Measurements from ENCODE around the gene PLSCR2. TPM values are rescaled to one million over a fixed set of nuclear protein-coding genes. Genes with fewer than 3 reads are reported as not detected.
"Not testable (repeated sequence)": the region's sequence is repeated elsewhere in the genome, so short reads cannot be mapped to it uniquely, and the experiment has no call there.

The PLSCR2 gene, protein sequence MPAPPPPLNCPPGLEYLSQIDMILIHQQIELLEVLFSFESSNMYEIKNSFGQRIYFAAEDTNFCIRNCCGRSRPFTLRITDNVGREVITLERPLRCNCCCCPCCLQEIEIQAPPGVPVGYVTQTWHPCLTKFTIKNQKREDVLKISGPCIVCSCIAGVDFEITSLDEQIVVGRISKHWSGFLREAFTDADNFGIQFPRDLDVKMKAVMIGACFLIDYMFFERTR
- 0.71 TPM for total RNA-seq

DNA sequence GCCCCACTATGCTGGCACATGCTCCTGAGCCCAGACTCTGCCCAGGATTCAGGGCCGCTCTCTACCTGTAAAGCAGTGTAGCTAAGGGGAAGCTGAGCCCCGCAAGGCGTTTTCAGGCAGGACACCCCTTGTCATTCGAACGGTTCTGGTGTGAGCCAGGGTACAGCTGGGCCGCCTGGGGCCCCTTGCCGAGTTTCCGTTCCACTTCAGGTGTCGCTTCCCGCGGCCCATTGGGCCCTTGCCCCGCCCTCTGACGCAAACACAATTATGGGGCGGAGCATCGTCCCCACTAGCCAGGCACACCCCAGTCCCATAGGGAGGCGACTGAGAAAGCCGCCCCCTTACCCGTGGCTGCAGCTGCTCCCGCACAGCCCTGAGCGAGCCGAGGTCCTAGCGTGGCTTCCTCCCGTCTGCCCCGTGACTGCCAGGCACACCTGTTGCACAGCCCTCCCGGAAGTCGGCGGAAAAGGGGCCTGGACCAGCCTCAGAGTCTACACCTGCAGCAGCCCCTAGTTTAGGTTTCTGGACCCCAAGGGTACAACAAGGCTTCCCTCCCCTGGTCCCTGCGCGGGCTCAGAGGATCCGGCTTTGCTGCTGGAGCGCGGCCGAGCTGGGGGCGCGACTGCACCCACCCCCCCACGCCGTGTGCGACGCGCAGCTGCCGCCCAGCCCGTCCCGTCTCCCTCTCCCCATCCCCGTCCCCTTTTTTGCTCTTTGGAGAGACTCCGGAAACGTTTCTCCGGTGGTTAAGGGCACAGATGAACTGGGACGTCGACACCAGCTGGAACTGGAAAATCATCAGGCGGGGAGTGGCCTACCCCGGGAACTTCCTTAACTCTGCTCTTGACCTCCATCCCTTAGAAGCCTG, at the start of gene PLSCR2:
Gene PLSCR2, minus strand, starts transcription at position 412 of the 868 bp plus-strand sequence. CDS start 9,657 bp downstream, outside the sequence.
- intact Hi-C loops (cut with DNase I): no loop called here
- DNase-seq (ENCODE audit: low spot score) (peak; percentile 78), ATAC-seq (peak; percentile 96)

DNA sequence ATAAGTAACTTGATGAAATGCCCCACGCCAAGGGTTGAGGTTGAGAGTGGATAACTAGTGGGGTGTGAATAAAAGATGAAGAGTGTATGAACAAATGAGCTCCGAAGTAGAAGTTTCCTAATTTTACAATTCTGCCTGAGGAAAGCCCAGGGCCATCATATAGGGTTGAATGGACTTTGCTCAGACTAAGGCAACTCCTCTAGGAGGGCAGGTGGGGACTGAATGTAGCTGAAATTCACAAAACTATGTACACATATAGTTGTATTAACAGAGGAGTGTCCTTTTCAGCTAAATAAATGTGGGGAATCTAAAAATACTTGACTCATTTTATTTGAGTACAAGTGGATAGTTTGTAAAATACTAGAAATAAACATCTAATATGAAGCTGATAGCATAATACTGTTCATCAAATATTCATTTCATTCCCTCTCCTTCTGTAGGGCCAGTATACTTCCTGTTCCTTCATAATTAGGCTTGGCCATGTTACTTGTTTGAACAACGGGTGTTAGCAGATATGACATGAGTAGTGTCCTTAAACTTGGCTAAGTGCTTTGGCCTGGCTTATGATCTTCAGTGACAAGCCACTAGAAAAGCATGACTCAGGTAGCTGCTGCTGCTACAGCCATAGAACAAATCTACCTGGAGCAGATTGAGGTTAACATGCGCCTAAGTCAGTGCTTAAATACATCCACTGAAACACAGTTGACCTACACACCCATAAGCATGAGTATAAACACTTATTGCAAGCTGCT, 48.5 kb upstream of the PLSCR2 start:
- intact Hi-C loops (cut with DNase I): no loop called here
- ATAC-seq (no peak), DNase-seq (ENCODE audit: low spot score) (no peak)

DNA sequence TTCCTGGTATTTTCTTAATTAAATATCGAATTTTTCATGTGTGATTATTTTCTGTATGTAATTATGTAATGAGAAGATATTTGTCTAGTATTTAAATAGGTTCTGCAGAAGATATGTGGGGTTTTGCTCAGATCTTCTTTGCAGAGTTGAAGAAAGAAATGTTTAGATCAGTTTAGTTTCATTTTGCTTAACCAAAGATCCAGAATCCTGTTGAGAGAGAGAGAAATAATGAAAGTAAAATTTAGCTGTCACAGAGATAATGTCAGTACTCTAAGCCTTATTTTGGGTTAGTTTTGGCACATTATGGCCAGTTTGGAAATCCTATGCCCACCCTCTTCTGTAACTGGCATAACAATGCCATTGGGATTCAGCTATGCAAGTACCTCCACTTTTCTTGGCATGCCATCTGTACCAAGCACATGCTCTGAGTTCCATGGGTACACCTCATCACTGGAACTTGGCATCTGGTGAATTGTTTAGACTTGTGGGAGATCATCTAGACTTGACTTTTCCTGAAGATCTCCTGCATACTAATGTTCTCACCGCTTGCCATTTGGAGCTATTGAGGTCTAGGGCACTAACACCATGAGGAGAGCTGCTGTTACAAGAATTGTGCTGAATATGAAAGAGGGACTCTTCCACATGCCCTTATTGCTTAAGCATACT, 44.2 kb upstream of the PLSCR2 start:
- ATAC-seq: no peak
- intact Hi-C loops (cut with DNase I): no loop called here

DNA sequence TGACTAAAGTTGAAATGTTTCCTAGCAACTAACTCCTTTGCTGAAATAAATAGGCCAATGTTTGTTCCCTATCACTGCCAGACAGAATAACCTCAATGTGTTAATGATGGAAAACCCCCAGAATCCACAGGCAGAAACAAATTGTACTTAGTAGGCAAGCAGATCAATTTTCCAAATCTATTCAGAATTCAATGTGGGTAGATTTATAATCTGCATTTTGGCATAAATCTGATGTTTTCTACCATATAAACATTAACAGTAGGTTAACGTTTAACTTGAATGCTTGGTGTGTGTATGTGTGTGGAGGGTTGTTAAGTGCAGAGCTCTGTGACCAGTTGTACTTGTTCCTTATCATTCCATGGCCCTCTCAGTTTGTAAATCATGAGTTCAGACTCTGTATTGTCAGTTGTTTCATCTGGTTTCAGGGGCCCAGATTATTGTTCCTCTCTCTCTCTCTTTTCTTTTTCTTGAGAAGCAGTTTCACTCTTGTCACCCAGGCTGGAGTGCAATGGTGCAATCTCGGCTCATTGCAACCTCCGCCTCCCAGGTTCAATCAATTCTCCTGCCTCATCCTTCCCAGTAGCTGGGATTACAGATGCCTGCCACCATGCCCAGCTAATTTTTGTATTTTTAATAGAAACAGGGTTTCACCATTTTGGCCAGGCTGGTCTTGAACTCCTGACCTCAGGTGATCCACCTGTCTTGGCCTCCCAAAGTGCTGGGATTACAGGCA, 42.2 kb upstream of the PLSCR2 start:
- ATAC-seq: no peak
- no peak for DNase-seq (ENCODE audit: low spot score)
- intact Hi-C loops (cut with DNase I): no loop called here

More for the DNA sequence above, 44.2 kb upstream of the PLSCR2 start:
- DNase-seq (ENCODE audit: low spot score): no peak

DNA sequence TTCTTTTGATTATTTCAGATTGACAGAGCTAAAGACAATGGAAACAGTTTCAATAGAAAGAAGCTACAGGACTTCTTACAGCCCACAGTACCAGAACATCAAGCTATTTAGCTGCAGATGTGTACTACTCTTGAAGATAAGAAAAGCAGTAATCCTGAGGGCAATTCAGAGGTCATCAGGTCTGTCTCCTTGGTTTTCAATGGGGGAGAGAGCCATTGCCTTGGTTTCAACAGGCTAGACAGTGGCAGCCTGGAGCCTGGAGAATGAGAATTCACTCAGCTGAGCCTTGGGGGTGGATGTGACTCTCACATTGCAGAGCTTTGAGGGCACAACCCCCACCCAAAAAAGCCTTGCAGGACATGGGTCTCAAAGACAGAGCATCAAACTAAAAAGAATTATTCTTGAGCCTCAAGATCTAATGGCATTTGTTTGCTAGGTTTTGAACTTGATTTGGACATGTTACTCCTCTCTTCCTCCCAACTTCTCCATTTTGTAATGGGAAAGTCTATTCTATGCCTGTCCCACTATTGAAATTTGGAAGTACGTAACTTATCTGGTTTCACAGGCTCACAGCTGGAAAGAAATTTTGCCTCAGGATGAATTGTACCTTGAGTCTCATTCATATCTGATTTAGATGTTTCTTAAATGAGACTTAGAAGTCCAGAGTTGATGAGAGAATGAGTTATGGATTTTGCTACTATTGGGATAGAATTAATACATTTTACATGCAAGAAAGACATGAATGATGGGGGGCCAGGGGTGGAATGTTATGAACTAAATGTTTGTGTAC, 38.2 kb upstream of the PLSCR2 start:
- intact Hi-C loops (cut with DNase I): no loop called here
- DNase-seq (ENCODE audit: low spot score): no peak
- no peak for ATAC-seq

DNA sequence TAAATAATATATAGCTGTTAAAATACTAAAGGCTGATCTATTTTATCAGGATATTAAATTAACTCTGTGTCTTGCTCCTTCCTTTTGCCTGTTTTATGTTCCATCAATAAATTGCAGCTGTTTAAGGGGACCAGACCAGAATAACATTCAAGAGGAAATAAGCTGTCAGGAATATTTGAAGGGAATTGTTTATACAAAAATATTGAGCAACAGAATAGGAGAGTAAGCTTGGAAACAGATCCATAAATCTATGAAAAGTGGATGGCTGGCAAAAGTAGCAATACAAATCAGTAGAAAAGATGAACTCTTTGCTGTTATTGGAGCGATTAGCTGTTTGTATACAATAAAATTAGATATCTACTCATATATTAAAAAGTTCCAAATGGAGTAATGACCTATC, 36.2 kb upstream of the PLSCR2 start:
- ATAC-seq (peak; percentile 58), DNase-seq (ENCODE audit: low spot score) (no peak)

DNA sequence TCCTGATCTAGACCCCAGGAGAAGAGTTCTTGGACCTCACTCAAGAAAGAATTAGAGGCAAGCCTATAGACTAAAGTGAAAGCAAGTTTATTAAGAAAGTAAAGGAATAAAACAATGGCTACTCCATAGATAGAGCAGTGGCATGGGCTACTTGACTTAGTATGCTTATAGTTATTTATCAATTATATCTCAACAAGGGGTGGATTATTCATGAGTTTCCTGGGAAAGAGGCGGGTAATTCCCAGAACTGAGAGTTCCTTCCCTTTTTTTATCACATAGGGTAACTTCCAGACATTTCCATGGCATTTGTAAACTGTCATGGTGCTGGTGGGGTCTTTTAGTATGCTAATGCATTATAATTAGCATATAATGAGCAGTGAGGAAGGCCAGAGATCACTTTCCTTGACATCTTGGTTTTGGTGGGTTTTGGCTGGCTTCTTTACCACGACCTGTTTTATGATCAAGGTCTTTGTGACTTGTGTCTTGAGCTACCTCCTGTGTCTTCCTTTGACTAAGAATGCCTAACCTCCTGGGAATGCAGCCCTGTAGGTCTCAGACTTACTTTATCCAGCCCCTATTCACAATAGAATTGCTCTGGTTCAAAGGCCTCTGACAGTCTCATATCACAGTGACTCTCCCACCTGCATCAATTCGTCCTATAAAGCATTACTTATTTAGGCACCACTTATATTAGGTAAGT, 35.3 kb upstream of the PLSCR2 start:
- intact Hi-C loops (cut with DNase I): no loop called here
- no peak for DNase-seq (ENCODE audit: low spot score)

More for the DNA sequence above, 36.2 kb upstream of the PLSCR2 start:
- intact Hi-C loops (cut with DNase I): no loop called here

DNA sequence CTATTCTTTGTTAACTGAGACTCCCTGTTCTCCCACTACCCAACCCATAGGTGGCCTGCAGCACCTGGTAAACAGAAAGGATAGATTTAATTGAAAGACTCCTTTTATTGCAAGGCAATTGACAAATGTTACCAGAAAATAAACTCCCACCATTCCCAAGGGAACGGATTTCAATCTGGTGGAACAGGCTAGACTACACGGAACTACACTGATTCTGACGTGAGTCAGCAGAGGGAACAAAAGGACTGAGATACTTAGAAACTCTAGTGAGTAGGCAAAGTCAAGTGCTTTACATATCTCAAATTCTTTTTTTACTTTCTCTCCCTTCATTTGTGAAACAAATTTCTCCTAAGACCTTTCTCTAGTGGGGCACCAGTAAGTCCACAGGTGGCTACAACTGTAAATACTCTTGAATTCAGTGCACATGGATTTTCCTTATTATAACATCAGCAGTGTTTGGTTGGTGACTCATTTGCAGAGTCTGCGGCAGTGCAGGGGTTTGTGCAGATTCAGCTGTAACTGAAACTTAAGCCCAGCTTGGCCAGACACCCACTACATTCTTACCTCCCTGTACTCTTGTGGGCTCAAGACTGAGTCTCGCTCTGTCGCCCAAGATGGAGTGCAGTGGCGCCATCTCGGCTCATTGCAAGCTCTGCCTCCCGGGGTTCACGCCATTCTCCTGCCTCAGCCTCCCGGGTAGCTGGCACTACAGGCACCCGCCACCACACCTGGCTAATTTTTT, 34.3 kb upstream of the PLSCR2 start:
- intact Hi-C loops (cut with DNase I): no loop called here
- DNase-seq (ENCODE audit: low spot score): no peak
- ATAC-seq: no peak

More for the DNA sequence above, 35.3 kb upstream of the PLSCR2 start:
- ATAC-seq: no peak

DNA sequence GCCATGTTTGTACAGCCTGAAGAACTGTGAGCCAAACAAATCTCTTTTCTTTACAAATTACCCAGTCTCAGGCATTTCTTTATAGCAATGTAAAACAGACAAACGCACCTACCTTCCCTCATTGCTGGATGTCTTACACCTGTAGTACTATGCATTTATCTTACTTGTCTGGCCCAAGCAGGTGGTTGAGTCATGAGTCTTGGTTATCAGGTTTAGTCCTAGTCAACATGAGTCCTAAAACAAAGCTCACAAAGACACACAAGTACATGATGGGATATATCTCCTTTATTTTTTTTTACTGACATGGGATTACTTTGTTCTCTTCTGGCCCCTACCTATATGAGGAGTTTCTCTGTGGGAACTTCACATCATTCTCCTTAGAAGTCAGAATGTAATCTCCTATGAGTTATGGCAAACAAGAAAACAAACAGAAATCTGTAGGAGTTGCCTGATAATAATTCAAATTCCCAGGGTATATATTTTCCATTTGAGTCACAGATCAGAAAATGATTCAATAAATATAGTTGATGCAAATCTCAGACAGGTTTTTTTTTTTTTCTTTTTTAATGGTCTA, 33.6 kb upstream of the PLSCR2 start:
- ATAC-seq (no peak), DNase-seq (ENCODE audit: low spot score) (no peak)
- intact Hi-C loops (cut with DNase I): no loop called here

DNA sequence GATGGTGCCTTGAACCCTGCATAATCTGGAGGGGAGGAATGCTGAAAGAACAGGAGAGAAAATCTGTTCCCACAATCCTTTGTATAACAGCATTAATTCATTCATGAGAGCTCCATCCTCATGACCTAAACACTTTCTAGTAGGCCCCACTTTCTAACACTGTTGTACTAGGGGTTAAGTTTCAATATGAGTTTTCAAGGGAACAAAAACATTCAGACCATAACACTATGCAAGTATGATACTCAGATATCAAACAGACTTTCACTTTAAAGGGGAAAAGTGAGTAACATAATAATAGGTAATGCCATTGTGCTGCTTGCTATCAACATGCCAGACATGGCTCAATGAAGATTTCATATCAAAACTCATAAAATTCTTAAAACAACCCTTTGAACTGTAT, 32.4 kb upstream of the PLSCR2 start:
- DNase-seq (ENCODE audit: low spot score) (no peak), ATAC-seq (no peak)
- intact Hi-C loops (cut with DNase I): no loop called here

DNA sequence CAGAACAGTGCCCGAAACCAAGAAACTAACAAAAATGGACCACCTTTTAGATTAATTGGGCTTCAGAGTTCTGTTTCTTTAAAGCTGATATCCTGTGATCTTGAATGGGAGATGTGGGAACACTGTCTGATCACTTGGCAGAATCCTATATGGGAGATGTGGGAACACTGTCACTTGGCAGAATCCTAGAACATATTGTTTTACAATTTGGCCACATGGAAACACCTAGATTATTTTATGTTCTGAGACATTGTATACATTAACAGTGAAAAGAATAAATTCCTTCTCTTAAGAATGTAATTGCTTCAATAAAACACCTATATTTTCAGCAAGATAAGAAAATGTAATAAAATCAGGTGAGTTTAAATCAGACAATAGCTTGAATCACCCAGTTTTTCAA, 30.3 kb upstream of the PLSCR2 start:
- DNase-seq (ENCODE audit: low spot score) (no peak), ATAC-seq (no peak)
- intact Hi-C loops (cut with DNase I): no loop called here

DNA sequence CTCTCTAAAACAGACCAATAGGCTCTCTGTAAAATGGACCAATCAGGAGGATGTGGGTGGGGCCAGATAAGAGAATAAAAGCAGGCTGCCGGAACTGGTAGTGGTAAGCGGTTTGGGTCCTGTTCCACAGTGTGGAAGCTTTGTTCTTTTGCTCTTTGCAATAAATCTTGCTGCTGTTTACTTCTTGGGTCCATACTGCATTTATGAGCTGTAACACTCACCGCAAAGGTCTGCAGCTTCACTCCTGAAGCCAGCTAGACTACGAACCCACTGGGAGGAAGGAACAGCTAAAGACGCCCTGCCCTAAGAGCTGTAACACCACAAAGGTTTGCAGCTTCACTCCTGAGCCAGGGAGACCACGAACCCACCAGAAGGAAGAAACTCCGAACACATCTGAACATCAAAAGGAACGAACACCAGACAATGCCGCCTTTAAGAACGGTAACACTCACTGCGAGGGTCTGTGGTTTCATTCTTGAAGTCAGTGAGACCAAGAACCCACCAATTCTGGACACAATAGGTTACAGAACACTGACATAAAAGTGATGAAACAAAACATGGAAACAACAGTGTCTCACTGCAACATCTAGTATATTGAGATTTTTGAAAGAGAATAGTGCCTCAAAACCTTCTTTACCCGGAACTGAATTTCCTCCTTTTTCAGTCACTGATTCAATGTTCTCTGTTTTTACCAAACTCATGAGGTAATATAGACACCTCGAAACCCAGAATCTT, 28.8 kb upstream of the PLSCR2 start:
- intact Hi-C loops (cut with DNase I): no loop called here
- DNase-seq (ENCODE audit: low spot score) (no peak), ATAC-seq (no peak)

DNA sequence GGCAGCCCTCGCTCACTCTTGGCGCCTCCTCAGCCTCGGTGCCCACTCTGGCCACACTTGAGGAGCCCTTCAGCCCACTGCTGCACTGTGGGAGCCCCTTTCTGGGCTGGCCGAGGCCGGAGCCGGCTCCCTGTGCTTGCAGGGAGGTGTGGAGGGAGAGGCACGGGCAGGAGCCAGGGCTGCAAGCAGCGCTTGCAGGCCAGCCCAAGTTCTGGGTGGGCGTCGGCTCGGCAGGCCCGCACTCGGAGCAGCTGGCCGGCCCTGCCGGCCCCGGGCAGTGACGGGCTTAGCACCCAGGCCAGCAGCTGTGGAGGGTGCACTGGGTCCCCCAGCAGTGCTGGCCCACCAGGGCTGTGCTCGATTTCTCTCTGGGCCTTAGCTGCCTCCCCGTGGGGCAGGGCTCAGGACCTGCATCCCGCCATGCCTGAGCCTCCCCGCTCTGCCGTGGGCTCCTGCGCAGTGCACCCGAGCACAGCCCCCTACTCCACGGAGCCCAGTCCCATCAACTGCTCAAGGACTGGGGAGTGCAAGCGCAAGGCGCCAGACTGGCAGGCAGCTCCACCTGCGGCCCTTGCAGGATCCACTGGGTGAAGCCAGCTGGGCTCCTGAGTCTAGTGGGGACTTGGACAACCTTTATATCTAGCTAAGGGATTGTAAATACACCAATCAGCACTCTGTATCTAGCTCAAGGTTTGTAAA, 27.9 kb upstream of the PLSCR2 start:
- intact Hi-C loops (cut with DNase I); DNase-seq (ENCODE audit: low spot score); ATAC-seq: not testable (repeated sequence)

DNA sequence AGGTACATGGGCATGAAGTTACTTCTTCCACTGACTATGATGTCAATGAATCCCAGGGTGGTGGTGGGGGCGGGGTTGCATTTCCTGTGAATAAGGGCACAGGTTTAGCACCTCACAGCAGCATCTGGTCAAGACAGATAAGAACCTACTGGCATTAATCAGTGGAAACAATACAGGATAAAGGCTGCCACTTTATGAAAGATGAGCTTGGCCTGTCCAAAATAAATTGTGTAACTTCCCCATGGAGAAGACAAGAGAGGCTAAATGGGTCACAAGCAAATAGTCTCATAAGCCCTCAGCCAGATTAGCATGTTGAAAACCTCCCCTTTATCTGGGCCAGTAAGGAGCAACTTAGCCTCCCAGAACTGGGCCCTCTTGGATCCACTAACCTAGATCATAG, 27.4 kb upstream of the PLSCR2 start:
- DNase-seq (ENCODE audit: low spot score) (no peak), ATAC-seq (no peak)
- intact Hi-C loops (cut with DNase I): no loop called here

DNA sequence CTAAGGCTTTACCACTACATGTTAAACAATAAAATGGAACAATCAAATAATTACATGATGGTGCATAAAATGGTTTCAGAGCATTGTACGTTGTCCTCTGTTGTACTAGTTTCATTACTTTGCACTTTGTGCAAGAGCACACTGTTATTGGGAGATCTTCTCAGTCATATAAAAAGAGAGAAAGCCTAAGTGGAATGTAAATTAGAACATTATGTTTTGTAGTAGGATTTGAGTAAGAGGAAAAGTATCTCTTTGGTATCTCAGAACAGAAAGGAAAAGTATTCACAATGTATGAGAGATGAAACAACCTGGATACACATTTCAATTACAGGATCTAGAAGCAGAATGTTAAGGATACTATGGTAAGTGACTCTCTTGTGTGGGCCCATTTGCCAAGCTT, 26.9 kb upstream of the PLSCR2 start:
- ATAC-seq (no peak), DNase-seq (ENCODE audit: low spot score) (no peak)
- intact Hi-C loops (cut with DNase I): no loop called here
